ENCODE results near the gene SLMAP. TPM values are rescaled to one million over a fixed set of nuclear protein-coding genes. Genes with fewer than 3 reads are reported as not detected.

SLMAP gene
- total and polyA plus RNA-seq, 2 experiments from 2014 or later, result 32.1 to 73.0 TPM

DNA sequence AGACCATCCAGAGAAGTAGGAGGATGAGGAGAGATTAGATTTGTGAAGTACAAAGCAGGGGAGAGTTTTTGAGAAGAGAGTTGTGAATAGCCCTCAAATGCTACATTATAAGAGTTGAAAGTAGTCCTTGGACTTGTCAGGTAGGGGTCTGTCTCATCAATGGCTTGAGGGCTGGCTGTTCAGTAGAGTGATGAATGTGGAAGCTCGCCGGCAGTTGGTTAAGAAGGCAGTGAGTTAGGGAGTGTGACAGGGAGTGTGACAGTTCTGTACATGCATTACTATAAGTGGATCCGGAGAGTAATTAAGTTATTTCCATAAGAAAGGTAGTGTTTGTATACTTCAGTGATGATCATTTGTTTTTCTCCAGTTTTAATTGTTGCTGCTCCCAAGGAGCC is 32.5 kb downstream of the SLMAP start (continued):
- TF ChIP-seq, protein P1, sequence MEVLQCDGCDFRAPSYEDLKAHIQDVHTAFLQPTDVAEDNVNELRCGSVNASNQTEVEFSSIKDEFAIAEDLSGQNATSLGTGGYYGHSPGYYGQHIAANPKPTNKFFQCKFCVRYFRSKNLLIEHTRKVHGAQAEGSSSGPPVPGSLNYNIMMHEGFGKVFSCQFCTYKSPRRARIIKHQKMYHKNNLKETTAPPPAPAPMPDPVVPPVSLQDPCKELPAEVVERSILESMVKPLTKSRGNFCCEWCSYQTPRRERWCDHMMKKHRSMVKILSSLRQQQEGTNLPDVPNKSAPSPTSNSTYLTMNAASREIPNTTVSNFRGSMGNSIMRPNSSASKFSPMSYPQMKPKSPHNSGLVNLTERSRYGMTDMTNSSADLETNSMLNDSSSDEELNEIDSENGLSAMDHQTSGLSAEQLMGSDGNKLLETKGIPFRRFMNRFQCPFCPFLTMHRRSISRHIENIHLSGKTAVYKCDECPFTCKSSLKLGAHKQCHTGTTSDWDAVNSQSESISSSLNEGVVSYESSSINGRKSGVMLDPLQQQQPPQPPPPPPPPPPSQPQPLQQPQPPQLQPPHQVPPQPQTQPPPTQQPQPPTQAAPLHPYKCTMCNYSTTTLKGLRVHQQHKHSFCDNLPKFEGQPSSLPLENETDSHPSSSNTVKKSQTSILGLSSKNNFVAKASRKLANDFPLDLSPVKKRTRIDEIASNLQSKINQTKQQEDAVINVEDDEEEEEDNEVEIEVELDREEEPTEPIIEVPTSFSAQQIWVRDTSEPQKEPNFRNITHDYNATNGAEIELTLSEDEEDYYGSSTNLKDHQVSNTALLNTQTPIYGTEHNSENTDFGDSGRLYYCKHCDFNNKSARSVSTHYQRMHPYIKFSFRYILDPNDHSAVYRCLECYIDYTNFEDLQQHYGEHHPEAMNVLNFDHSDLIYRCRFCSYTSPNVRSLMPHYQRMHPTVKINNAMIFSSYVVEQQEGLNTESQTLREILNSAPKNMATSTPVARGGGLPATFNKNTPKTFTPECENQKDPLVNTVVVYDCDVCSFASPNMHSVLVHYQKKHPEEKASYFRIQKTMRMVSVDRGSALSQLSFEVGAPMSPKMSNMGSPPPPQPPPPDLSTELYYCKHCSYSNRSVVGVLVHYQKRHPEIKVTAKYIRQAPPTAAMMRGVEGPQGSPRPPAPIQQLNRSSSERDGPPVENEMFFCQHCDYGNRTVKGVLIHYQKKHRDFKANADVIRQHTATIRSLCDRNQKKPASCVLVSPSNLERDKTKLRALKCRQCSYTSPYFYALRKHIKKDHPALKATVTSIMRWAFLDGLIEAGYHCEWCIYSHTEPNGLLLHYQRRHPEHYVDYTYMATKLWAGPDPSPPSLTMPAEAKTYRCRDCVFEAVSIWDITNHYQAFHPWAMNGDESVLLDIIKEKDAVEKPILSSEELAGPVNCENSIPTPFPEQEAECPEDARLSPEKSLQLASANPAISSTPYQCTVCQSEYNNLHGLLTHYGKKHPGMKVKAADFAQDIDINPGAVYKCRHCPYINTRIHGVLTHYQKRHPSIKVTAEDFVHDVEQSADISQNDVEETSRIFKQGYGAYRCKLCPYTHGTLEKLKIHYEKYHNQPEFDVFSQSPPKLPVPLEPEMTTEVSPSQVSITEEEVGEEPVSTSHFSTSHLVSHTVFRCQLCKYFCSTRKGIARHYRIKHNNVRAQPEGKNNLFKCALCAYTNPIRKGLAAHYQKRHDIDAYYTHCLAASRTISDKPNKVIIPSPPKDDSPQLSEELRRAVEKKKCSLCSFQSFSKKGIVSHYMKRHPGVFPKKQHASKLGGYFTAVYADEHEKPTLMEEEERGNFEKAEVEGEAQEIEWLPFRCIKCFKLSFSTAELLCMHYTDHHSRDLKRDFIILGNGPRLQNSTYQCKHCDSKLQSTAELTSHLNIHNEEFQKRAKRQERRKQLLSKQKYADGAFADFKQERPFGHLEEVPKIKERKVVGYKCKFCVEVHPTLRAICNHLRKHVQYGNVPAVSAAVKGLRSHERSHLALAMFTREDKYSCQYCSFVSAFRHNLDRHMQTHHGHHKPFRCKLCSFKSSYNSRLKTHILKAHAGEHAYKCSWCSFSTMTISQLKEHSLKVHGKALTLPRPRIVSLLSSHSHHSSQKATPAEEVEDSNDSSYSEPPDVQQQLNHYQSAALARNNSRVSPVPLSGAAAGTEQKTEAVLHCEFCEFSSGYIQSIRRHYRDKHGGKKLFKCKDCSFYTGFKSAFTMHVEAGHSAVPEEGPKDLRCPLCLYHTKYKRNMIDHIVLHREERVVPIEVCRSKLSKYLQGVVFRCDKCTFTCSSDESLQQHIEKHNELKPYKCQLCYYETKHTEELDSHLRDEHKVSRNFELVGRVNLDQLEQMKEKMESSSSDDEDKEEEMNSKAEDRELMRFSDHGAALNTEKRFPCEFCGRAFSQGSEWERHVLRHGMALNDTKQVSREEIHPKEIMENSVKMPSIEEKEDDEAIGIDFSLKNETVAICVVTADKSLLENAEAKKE (CRISPR knock-in tag; IDR thresholded peaks at IDR 0.05), result no peak

DNA sequence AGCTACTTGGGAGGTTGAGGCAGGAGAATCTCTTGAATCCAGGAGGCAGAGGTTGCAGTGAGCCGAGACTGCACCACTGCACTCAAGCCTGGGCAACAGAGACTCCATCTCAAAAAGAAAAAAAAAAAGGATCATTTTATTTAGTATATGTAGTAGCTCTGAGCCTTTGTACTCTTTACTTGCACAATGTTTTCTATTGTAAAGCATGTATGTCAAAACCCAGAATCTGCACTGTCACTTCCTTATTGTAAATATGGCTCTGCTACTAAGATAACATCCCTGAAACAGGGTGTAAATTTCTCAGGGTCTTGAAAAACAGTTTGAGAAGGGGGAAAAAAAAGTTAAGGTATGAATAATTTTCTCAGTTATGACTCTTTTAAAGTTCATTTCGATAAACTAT is 35.1 kb downstream of the SLMAP start:
- H3K79me2 ChIP-seq (replicated peaks; ENCODE audit: insufficient read depth), result peaks cover 96% of the 10 kb centered on the region
- Mint-ChIP-seq H3K27me3 (ENCODE audit: insufficient read depth, low read depth, poor library complexity) (no peaks in the 10 kb centered on the region), H3K36me3 (ENCODE audit: low read depth) (no peaks in the 10 kb centered on the region), H3K4me1 (peaks cover 5% of the 10 kb centered on the region; the same call in 1 of the 3 replicates), H3K27ac (no peak overlapping the region), H3K9me3 (no peaks in the 10 kb centered on the region), H3K4me3 (no peak overlapping the region)
- ATAC-seq, result no peak
- no peaks in the 10 kb centered on the region for H3K27me3 ChIP-seq (ENCODE audit: insufficient read depth)
- H3K4me1 ChIP-seq (ENCODE audit: insufficient read depth), result peaks cover 14% of the 10 kb centered on the region
- H3F3A ChIP-seq (replicated peaks; ENCODE audit: low read depth), result no peaks in the 10 kb centered on the region
- DNase-seq (ENCODE audit: low spot score), result no peak
- no peak overlapping the region for H3K27ac ChIP-seq (ENCODE audit: low read depth)
- TF ChIP-seq NANOG (IDR thresholded peaks at IDR 0.05; ENCODE audit: borderline replicate concordance) (no peak), JUNB (IDR thresholded peaks at IDR 0.05; ENCODE audit: unreplicated experiment) (no peak), CREB1 (CRISPR knock-in tag; IDR thresholded peaks at IDR 0.05; ENCODE audit: low read depth) (no peak), EZH2 (IDR thresholded peaks at IDR 0.05; ENCODE audit: low read depth, unreplicated experiment) (no peak), STAT1 (IDR thresholded peaks at IDR 0.05; ENCODE audit: unreplicated experiment) (no peak), ZNF114 (CRISPR knock-in tag; IDR thresholded peaks at IDR 0.05) (no peak)
- TF ChIP-seq, protein P2, sequence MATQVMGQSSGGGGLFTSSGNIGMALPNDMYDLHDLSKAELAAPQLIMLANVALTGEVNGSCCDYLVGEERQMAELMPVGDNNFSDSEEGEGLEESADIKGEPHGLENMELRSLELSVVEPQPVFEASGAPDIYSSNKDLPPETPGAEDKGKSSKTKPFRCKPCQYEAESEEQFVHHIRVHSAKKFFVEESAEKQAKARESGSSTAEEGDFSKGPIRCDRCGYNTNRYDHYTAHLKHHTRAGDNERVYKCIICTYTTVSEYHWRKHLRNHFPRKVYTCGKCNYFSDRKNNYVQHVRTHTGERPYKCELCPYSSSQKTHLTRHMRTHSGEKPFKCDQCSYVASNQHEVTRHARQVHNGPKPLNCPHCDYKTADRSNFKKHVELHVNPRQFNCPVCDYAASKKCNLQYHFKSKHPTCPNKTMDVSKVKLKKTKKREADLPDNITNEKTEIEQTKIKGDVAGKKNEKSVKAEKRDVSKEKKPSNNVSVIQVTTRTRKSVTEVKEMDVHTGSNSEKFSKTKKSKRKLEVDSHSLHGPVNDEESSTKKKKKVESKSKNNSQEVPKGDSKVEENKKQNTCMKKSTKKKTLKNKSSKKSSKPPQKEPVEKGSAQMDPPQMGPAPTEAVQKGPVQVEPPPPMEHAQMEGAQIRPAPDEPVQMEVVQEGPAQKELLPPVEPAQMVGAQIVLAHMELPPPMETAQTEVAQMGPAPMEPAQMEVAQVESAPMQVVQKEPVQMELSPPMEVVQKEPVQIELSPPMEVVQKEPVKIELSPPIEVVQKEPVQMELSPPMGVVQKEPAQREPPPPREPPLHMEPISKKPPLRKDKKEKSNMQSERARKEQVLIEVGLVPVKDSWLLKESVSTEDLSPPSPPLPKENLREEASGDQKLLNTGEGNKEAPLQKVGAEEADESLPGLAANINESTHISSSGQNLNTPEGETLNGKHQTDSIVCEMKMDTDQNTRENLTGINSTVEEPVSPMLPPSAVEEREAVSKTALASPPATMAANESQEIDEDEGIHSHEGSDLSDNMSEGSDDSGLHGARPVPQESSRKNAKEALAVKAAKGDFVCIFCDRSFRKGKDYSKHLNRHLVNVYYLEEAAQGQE (IDR thresholded peaks at IDR 0.05; ENCODE audit: unreplicated experiment), result no peak
- TF ChIP-seq, protein P3, sequence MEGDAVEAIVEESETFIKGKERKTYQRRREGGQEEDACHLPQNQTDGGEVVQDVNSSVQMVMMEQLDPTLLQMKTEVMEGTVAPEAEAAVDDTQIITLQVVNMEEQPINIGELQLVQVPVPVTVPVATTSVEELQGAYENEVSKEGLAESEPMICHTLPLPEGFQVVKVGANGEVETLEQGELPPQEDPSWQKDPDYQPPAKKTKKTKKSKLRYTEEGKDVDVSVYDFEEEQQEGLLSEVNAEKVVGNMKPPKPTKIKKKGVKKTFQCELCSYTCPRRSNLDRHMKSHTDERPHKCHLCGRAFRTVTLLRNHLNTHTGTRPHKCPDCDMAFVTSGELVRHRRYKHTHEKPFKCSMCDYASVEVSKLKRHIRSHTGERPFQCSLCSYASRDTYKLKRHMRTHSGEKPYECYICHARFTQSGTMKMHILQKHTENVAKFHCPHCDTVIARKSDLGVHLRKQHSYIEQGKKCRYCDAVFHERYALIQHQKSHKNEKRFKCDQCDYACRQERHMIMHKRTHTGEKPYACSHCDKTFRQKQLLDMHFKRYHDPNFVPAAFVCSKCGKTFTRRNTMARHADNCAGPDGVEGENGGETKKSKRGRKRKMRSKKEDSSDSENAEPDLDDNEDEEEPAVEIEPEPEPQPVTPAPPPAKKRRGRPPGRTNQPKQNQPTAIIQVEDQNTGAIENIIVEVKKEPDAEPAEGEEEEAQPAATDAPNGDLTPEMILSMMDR (conservative IDR thresholded peaks at IDR 0.05; ENCODE audit: low read depth in 2 of 2), result no peak
- TF ChIP-seq, protein P4, sequence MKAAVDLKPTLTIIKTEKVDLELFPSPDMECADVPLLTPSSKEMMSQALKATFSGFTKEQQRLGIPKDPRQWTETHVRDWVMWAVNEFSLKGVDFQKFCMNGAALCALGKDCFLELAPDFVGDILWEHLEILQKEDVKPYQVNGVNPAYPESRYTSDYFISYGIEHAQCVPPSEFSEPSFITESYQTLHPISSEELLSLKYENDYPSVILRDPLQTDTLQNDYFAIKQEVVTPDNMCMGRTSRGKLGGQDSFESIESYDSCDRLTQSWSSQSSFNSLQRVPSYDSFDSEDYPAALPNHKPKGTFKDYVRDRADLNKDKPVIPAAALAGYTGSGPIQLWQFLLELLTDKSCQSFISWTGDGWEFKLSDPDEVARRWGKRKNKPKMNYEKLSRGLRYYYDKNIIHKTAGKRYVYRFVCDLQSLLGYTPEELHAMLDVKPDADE (IDR thresholded peaks at IDR 0.05), result no peak
- no peak overlapping the region for H3K4me2 ChIP-seq
- H2AFZ ChIP-seq, result no peak overlapping the region
- H3K36me3 ChIP-seq (ENCODE audit: insufficient read depth), result no peaks in the 10 kb centered on the region
- H4K20me1 ChIP-seq (replicated peaks; ENCODE audit: insufficient read depth), result peaks cover 15% of the 10 kb centered on the region
- H3K9me2 ChIP-seq (ENCODE audit: insufficient read depth), result no peaks in the 10 kb centered on the region
- H3K4me3 ChIP-seq, result no peak overlapping the region
